Astrocyte of the cerebellum (primary cell): Measurements from ENCODE around the gene CACNA1G.

ENCODE experiments used
- DNase-seq: peaks from one replicate; pipeline ENCODE4 v3.0.0-alpha.2; 2011; ENCODE audit warnings: low read depth
- H3K4me3 ChIP-seq: 2 replicates; pipeline ENCODE4 v1.5.1; 2011; ENCODE audit warnings: mild to moderate bottlenecking, low read depth, low read length, moderate library complexity
- CTCF ChIP-seq: IDR thresholded peaks from 2 replicates; pipeline ENCODE4 v1.5.1; 2012; ENCODE audit warnings: low read length, low read depth, moderate library complexity, mild to moderate bottlenecking; ENCODE audit errors: missing control alignments
- in situ Hi-C: cut with HindIII; loops from 2 replicates; pipeline ENCODE4 v1.10.0; 2017; ENCODE audit warnings: low sequenced_read_pairs

The CACNA1G gene

DNA sequence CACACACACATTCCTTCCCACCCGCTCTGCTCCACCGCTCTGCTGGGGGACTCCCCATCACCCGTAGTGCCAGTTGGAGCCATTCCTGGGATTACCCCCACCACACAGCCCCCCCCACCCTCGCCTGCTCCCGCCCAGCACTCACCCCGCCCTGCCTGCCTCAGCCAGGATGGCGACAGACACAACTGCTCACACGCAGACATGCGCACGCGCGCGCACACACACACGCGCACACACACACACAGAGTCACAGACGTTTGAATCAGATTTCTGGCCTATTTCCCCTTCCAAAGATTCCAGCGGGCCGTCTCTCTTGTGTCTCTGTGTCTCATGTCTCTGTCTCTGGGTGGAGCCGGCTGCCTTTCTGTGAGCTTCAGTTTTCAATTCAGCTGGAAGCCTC, 4.4 kb downstream of the CACNA1G start:
- no peak overlapping the region for H3K4me3 ChIP-seq
- no peak for TF ChIP-seq CTCF
- DNase-seq = no peak
- in situ Hi-C loops = loop anchor here (5.0 kb wide), 1 partner anchor 62 kb away; no protein-coding TSS in a partner anchor

- DNase-seq = no peak
- in situ Hi-C loops = no loop called here
- no peak overlapping the region for H3K4me3 ChIP-seq
- no peak for TF ChIP-seq CTCF
These were observed 5.2 kb downstream of the CACNA1G start for GRCh38 chr17:50565402-50566350.

DNA sequence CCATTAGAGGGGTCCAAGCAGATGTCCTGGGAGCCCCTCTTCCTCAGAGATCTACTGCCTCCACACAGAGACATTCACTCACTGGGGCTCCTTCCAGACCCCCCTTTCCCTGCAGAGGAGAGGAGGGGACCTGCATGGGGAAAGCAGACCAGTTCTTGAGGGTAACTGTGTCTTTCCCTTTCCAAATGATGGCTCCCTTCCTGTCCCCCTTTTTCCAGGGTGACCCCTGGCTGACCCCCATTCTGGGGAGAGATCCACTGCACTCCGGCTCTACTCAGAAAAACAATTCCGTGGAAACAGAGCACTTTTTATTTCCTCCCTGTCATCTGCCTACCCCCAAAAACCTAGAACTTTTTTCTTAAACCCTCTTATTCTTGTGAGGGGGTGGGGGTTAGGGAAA, 6.4 kb downstream of the CACNA1G start:
- TF ChIP-seq CTCF = no peak
- in situ Hi-C loops = no loop called here
- no peak overlapping the region for H3K4me3 ChIP-seq
- DNase-seq = no peak

- in situ Hi-C loops = no loop called here
- TF ChIP-seq CTCF = no peak
- no peak for DNase-seq
- no peak overlapping the region for H3K4me3 ChIP-seq
These were observed 8.1 kb downstream of the CACNA1G start for GRCh38 chr17:50568659-50569058.

- no peak overlapping the region for H3K4me3 ChIP-seq
- in situ Hi-C loops = no loop called here
- no peak for DNase-seq
- TF ChIP-seq CTCF = no peak
These were observed 9.1 kb downstream of the CACNA1G start for GRCh38 chr17:50569592-50569991.

- in situ Hi-C loops = no loop called here
- no peak for TF ChIP-seq CTCF
- DNase-seq = no peak
- H3K4me3 ChIP-seq = no peak overlapping the region
These were observed 9.5 kb downstream of the CACNA1G start for GRCh38 chr17:50570032-50570431.
